DOHH2 (cell line): ENCODE results near the gene ETFA.

Experiments used
- EZH2phosphoT487 ChIP-seq: fragments of 200-600 bp; sonication (generic); IDR thresholded peaks from 2 replicates; pipeline ENCODE4 v1.6.1; 2017; ENCODE audit warnings: borderline replicate concordance, mild to moderate bottlenecking, antibody characterized with exemption, low read length, moderate library complexity, mixed read lengths
- TF ChIP-seq, protein P1 (sequence below): fragments of 200-600 bp; sonication (generic); IDR thresholded peaks from one replicate; pipeline ENCODE4 v1.5.1; 2014; ENCODE audit warnings: antibody characterized with exemption, mild to moderate bottlenecking, low read depth, low read length; ENCODE audit not compliant: poor library complexity, severe bottlenecking

DNA sequence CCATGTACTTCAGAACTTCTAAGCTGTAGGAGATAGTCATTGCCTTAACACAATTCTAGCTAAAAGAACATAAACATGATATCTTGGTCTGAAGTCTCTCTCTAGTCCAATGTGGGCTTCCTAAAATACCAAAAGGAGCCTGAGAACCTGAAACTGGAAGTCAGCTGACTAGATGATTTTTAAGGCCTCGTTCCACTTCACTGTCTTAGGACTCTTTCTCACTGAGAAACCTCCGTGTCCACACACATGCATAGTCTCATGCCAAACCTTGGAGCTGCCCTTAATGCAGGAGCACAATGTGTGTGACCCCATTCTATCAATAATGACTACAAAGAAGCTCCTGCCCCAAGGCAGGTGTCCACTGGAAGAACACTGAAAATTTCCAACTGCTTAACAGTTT lies 87.7 kb downstream of the ETFA start:
- TF ChIP-seq, protein P1, sequence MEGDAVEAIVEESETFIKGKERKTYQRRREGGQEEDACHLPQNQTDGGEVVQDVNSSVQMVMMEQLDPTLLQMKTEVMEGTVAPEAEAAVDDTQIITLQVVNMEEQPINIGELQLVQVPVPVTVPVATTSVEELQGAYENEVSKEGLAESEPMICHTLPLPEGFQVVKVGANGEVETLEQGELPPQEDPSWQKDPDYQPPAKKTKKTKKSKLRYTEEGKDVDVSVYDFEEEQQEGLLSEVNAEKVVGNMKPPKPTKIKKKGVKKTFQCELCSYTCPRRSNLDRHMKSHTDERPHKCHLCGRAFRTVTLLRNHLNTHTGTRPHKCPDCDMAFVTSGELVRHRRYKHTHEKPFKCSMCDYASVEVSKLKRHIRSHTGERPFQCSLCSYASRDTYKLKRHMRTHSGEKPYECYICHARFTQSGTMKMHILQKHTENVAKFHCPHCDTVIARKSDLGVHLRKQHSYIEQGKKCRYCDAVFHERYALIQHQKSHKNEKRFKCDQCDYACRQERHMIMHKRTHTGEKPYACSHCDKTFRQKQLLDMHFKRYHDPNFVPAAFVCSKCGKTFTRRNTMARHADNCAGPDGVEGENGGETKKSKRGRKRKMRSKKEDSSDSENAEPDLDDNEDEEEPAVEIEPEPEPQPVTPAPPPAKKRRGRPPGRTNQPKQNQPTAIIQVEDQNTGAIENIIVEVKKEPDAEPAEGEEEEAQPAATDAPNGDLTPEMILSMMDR, result no peak
- no peak for TF ChIP-seq EZH2phosphoT487
